HG02943 (cell line): ENCODE results near the gene FASTKD3.

Experiments
- ATAC-seq: cut with Tn5 transposase; IDR thresholded peaks from one replicate; pipeline ENCODE4 v1.9.1; 2021; ENCODE audit warnings: mild to moderate bottlenecking, low read depth, moderate library complexity; ENCODE audit not compliant: unreplicated experiment

FASTKD3 gene

GRCh38 chr5:7850395-7851239, 18.2 kb downstream of the FASTKD3 start, which contains the start of gene CFAP90:
Gene CFAP90, minus strand, starts transcription at chr5:7851133. Its CDS starts 112 bp downstream, at chr5:7851021.
- ATAC-seq, result no peak

- no peak for ATAC-seq
Measured at GRCh38 chr5:7849681-7850394, 19.0 kb downstream of the FASTKD3 start.

GRCh38 chr5:7848296-7848695, 20.5 kb downstream of the FASTKD3 start:
- no peak for ATAC-seq

GRCh38 chr5:7846327-7846726, 22.5 kb downstream of the FASTKD3 start:
- no peak for ATAC-seq

- no peak for ATAC-seq
Measured at GRCh38 chr5:7845557-7845956, 23.3 kb downstream of the FASTKD3 start.

- no peak for ATAC-seq
Measured at GRCh38 chr5:7844901-7845300, 23.9 kb downstream of the FASTKD3 start.

GRCh38 chr5:7842531-7842930, 26.3 kb downstream of the FASTKD3 start:
- ATAC-seq, result no peak

- no peak for ATAC-seq
Measured at GRCh38 chr5:7837403-7837802, 31.4 kb downstream of the FASTKD3 start.

GRCh38 chr5:7834982-7835381, 33.8 kb downstream of the FASTKD3 start:
- ATAC-seq, result no peak

GRCh38 chr5:7828269-7828668, 40.6 kb downstream of the FASTKD3 start:
- no peak for ATAC-seq

- no peak for ATAC-seq
Measured at GRCh38 chr5:7827610-7828009, 41.2 kb downstream of the FASTKD3 start.

GRCh38 chr5:7825630-7826029, 43.2 kb downstream of the FASTKD3 start:
- ATAC-seq, result no peak

- no peak for ATAC-seq
Measured at GRCh38 chr5:7824995-7825394, 43.8 kb downstream of the FASTKD3 start.

GRCh38 chr5:7823594-7823993, 45.2 kb downstream of the FASTKD3 start:
- ATAC-seq, result no peak

GRCh38 chr5:7822449-7822848, 46.4 kb downstream of the FASTKD3 start:
- no peak for ATAC-seq

- peak; percentile 22 for ATAC-seq
Measured at GRCh38 chr5:7816535-7816901, 52.3 kb downstream of the FASTKD3 start.

GRCh38 chr5:7815892-7816534, 52.8 kb downstream of the FASTKD3 start:
- peak; percentile 88 for ATAC-seq

- no peak for ATAC-seq
Measured at GRCh38 chr5:7814816-7815215, 54.0 kb downstream of the FASTKD3 start.

GRCh38 chr5:7813576-7813975, 55.3 kb downstream of the FASTKD3 start:
- no peak for ATAC-seq

- ATAC-seq, result no peak
Measured at GRCh38 chr5:7813007-7813406, 55.8 kb downstream of the FASTKD3 start.

- no peak for ATAC-seq
Measured at GRCh38 chr5:7811715-7812114, 57.1 kb downstream of the FASTKD3 start.
